NT2/D1 (cell line): ENCODE results near the gene COL18A1.

ENCODE experiments used
- DNase-seq: peaks from one replicate; pipeline ENCODE4 v3.0.0-alpha.2; 2011; ENCODE audit warnings: low read depth, low spot score
- H3K27me3 ChIP-seq: 2 replicates; pipeline ENCODE4 v1.6.0; 2011; ENCODE audit warnings: mild to moderate bottlenecking; ENCODE audit not compliant: insufficient read length, insufficient read depth
- H3K36me3 ChIP-seq: 2 replicates; pipeline ENCODE4 v1.6.1; 2011; ENCODE audit warnings: mild to moderate bottlenecking, low read length, mixed read lengths; ENCODE audit not compliant: insufficient read depth, insufficient read length
- H3K4me1 ChIP-seq: 2 replicates; pipeline ENCODE4 v1.5.1; 2011; ENCODE audit not compliant: insufficient read depth, insufficient read length
- H3K4me3 ChIP-seq: 2 replicates; pipeline ENCODE4 v1.5.1; 2011; ENCODE audit warnings: low read depth; ENCODE audit not compliant: insufficient read length
- H3K9ac ChIP-seq: 2 replicates; pipeline ENCODE4 v1.6.0; 2011; ENCODE audit warnings: low read depth; ENCODE audit not compliant: insufficient read length
- H3K9me3 ChIP-seq: 2 replicates; pipeline ENCODE4 v1.5.1; 2011; ENCODE audit warnings: mild to moderate bottlenecking, low read length; ENCODE audit not compliant: insufficient read depth
- SUZ12 ChIP-seq: IDR thresholded peaks from 2 replicates; pipeline ENCODE4 v1.6.1; 2011; ENCODE audit not compliant: insufficient read length, insufficient read depth; ENCODE audit errors: extremely low read depth
- YY1 ChIP-seq: IDR thresholded peaks from 2 replicates; pipeline ENCODE4 v1.6.1; 2011; ENCODE audit not compliant: insufficient read length, insufficient read depth
- ZNF274 ChIP-seq: IDR thresholded peaks from 2 replicates; pipeline ENCODE4 v1.6.1; 2011; ENCODE audit warnings: mild to moderate bottlenecking, low read depth, low read length

The COL18A1 gene

DNA sequence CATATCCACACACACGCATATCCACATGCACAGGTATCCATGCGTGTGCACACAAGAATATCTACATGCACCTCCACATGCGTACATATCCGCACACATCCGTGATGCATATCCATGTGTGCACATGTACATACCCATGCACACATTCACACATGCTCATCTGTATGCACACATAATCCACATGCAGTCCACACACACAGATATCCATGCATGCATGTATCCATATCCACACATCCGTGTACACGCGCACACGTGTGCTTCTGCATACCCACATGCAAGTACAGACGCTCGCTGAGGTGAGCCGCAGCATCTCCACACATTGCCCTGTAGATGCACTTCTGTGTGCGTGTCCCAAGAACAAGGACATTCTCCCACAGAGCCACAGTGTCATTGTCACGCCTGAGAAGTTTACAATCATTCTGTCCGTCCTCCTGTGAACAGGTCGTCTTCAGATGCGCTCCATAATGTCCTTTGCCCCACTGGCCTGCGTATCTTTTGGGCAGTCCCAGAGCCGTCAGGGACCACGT, 43.4 kb downstream of the COL18A1 start:
- no peak overlapping the region for H3K9ac ChIP-seq

DNA sequence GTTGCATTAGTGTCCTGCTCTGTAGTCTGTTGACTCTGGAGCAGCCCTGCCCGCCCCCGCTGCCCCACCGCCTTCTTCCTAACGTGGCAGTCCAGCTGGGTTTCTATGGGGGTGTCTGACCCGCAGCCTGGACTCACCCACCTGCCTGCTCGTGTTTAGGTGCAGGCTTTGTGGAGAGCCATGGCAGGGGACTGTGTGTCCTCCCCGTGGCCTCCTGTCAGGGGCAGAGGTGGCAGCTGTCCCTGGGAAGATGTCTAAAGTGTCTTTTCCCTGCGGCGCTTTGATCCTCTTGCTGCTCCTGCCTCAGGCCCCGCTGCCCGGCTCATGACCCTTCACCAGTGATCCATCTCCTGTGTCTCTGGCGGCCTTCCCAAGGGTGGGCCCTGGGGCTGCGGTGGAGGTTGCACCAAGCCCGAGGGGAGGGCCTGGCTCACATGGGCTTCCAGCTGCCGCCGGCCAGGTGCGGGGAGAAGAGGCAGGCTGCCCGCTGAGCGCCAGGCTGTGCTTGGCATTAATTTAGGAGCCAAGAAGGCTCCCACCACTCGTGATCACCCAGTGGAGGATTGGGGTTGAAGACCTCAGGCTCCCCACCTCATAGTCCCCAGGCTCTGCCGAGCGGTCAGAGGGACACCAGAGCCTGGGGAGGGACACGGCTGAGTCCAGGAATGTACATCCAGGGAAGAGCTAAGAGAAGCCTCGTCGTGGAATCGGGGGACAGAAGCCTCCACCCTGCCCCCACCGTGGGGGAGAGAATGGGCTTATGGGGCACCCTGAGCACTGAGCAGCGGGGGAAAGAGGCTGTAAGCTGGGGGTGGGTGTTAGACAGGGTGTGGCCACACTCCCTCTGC, 44.1 kb downstream of the COL18A1 start:
- no peak overlapping the region for H3K9ac ChIP-seq
- no peaks in the 10 kb centered on the region for H3K27me3 ChIP-seq

More for the DNA sequence above, 43.4 kb downstream of the COL18A1 start:
- no peak overlapping the region for H3K4me3 ChIP-seq
- DNase-seq, result no peak
- H3K4me1 ChIP-seq, result peaks cover 16% of the 10 kb centered on the region
- H3K27me3 ChIP-seq, result no peaks in the 10 kb centered on the region
- peaks cover 80% of the 10 kb centered on the region for H3K36me3 ChIP-seq
- H3K9me3 ChIP-seq, result peaks cover 34% of the 10 kb centered on the region
- TF ChIP-seq ZNF274, result no peak
- TF ChIP-seq SUZ12, result no peak
- TF ChIP-seq YY1, result no peak

GRCh38 chr21:45449658-45450422, 44.9 kb downstream of the COL18A1 start:
- Histone ChIP-seq H3K9me3 (peaks cover 24% of the 10 kb centered on the region), H3K9ac (no peak overlapping the region), H3K27me3 (no peaks in the 10 kb centered on the region), H3K36me3 (peaks cover 79% of the 10 kb centered on the region), H3K4me3 (no peak overlapping the region), H3K4me1 (peaks cover 27% of the 10 kb centered on the region)
- no peak for DNase-seq
- TF ChIP-seq ZNF274 (no peak), YY1 (no peak), SUZ12 (no peak)

More for the DNA sequence above, 44.1 kb downstream of the COL18A1 start:
- no peak overlapping the region for H3K4me3 ChIP-seq
- TF ChIP-seq YY1, result no peak
- no peak for TF ChIP-seq SUZ12
- no peak for TF ChIP-seq ZNF274
- H3K36me3 ChIP-seq, result peaks cover 80% of the 10 kb centered on the region
- peaks cover 20% of the 10 kb centered on the region for H3K4me1 ChIP-seq
- peaks cover 29% of the 10 kb centered on the region for H3K9me3 ChIP-seq
- DNase-seq, result no peak

DNA sequence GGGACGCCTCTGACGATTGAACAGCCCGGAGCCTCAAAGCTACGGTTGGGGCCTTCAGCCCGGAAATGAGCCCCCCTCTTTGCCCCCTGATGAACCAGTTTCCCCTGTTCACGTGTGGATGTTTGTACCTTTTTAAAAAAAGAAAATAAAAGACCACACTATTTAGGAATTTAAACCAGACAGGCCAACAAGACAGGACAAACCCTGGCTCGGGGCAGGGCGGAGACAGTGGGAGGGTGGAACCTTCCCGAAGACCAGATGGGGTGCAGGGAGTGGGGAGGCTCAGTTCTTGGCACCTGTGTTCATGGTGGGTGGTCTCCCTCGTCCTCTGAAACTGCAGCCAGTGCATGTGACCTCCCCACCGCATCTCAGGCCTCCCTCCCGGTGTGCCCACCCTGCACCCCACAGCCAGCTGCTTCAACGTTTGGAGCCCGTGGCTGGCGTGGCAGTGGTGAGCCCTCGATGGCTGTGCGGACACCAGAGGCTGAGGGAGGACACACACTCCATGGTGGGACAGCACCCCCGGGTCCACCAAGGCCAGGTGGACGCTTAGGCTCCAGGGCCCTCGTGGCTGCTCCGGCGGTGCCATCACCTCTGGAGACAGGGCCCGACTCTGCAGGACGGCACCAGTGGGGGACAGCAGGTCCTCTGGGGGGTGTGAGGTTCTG, 45.6 kb downstream of the COL18A1 start:
- no peaks in the 10 kb centered on the region for H3K27me3 ChIP-seq
- H3K9ac ChIP-seq, result no peak overlapping the region
- H3K4me1 ChIP-seq, result peaks cover 34% of the 10 kb centered on the region
- no peak overlapping the region for H3K4me3 ChIP-seq
- no peak for TF ChIP-seq YY1
- H3K36me3 ChIP-seq, result peaks cover 80% of the 10 kb centered on the region
- DNase-seq, result no peak
- H3K9me3 ChIP-seq, result peaks cover 24% of the 10 kb centered on the region

DNA sequence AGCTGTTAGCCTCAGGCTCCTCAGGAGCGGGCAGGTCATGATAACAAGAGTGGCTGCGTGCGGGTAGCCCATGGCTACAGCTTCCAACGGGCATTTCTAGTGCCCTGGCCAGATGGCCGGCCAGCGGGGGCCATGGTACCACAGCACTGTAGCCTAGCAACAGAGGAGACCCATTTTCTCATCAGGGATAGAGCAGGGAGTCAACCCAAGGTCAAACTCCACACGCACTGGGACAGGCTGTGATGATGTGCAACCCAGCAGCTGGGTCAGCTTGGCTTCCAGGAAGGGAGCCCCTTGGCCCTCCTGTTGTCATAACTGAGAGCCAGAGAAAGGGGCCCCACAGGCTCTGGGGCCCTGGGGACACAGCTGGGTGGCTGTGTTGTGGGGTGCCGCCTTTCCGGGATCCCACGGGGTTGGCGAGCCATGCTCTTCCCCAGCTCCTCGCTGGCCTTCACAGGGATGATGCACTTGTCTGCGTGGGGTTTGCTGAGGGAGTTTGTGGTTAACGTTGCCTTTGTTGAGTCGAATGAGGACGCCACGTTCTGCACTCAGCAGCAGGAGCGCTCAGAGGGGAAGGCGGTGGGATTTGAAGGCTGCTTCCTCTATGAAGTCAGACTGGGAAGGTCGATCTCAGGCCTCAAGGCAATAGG, 46.3 kb downstream of the COL18A1 start:
- peaks cover 84% of the 10 kb centered on the region for H3K36me3 ChIP-seq
- H3K9ac ChIP-seq, result no peak overlapping the region
- H3K9me3 ChIP-seq, result peaks cover 18% of the 10 kb centered on the region
- TF ChIP-seq SUZ12 (no peak), ZNF274 (no peak), YY1 (no peak)
- H3K27me3 ChIP-seq, result no peaks in the 10 kb centered on the region
- H3K4me3 ChIP-seq, result no peak overlapping the region
- peaks cover 35% of the 10 kb centered on the region for H3K4me1 ChIP-seq
- DNase-seq, result no peak

- H3K4me3 ChIP-seq, result no peak overlapping the region
- H3K27me3 ChIP-seq, result no peaks in the 10 kb centered on the region
- peaks cover 35% of the 10 kb centered on the region for H3K4me1 ChIP-seq
- no peak overlapping the region for H3K9ac ChIP-seq
- H3K36me3 ChIP-seq, result peaks cover 88% of the 10 kb centered on the region
- H3K9me3 ChIP-seq, result peaks cover 13% of the 10 kb centered on the region
- TF ChIP-seq SUZ12 (no peak), YY1 (no peak), ZNF274 (no peak)
- no peak for DNase-seq
These were observed 46.8 kb downstream of the COL18A1 start for GRCh38 chr21:45451771-45452182.

DNA sequence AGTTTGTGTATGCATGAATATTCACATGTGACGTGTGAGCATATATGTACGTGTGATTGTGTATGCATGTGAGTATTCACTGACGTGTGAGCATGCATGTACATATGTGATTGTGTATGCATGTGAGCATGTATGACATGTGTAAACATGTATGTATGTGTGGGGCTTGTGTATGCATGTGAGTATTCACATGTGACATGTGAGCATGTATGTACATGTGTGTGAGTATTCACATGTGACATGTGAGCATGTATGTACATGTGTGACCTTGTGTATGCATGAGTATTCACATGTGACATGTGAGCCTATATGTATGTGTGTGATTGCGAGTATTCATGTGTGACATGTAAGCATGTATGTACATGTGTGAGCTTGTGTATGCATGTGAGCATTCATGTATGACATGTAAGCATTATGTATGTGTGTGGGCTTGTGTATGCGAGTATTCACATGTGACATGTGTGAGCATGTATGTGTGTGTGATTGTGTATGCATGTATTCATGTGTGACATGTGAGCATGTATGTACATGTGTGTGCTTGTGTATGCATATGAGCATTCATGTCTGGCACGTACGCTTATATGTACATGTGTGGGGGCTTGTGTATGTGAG, 47.8 kb downstream of the COL18A1 start:
- TF ChIP-seq SUZ12 (no peak), YY1 (no peak), ZNF274 (no peak)
- no peak for DNase-seq
- Histone ChIP-seq H3K4me1 (peaks cover 39% of the 10 kb centered on the region), H3K27me3 (no peaks in the 10 kb centered on the region), H3K36me3 (peaks cover 92% of the 10 kb centered on the region), H3K4me3 (no peak overlapping the region), H3K9me3 (peaks cover 10% of the 10 kb centered on the region; the same call in 1 of the 2 replicates), H3K9ac (no peak overlapping the region)
